Mesothelial cell of epicardium (in vitro differentiated cells): ENCODE data around the gene MLC1. TPM values are rescaled to one million over a fixed set of nuclear protein-coding genes. Genes with fewer than 3 reads are reported as not detected.

ENCODE experiments used
- DNase-seq, 2 experiments: peaks; one replicate each; pipeline ENCODE4 v3.0.0; 2021; ENCODE audit warnings: low spot score in 2 of 2; ENCODE audit not compliant: unreplicated experiment in 2 of 2
- H3K27ac Mint-ChIP-seq: 2 replicates; pipeline ENCODE4 v1.8.0; 2021; ENCODE audit warnings: mixed read lengths
- H3K27me3 Mint-ChIP-seq: 2 replicates; pipeline ENCODE4 v1.8.0; 2021; ENCODE audit warnings: low read depth, mixed read lengths
- H3K36me3 Mint-ChIP-seq: 2 replicates; pipeline ENCODE4 v1.8.0; 2021; ENCODE audit warnings: mixed read lengths
- H3K4me1 Mint-ChIP-seq: 2 replicates; pipeline ENCODE4 v1.8.0; 2021; ENCODE audit warnings: mixed read lengths
- H3K4me3 Mint-ChIP-seq: 2 replicates; pipeline ENCODE4 v1.8.0; 2021; ENCODE audit warnings: mild to moderate bottlenecking, moderate library complexity, mixed read lengths
- H3K9me3 Mint-ChIP-seq: 2 replicates; pipeline ENCODE4 v1.8.0; 2021; ENCODE audit warnings: mixed read lengths
- CTCF ChIP-seq: fragments of 200-600 bp; sonication (generic); IDR thresholded peaks from one replicate; pipeline ENCODE4 v1.5.0; 2021; ENCODE audit warnings: antibody characterized with exemption; ENCODE audit not compliant: unreplicated experiment
- total RNA-seq: library from RNA; stranded (reverse); gene quantifications from 3 replicates; pipeline ENCODE4 v1.2.1, GENCODE V29; 2021

The MLC1 gene
- total RNA-seq, 1 donor from 2014 or later = 2.1 TPM

GRCh38 chr22:50056214-50056972, 28.8 kb downstream of the MLC1 start:
- TF ChIP-seq CTCF = no peak
- Mint-ChIP-seq H3K27me3 (peaks cover 14% of the 10 kb centered on the region), H3K36me3 (no peaks in the 10 kb centered on the region), H3K27ac (no peak overlapping the region), H3K4me3 (no peak overlapping the region), H3K4me1 (peaks cover 25% of the 10 kb centered on the region), H3K9me3 (peaks cover 15% of the 10 kb centered on the region)
- no peak for DNase-seq

DNA sequence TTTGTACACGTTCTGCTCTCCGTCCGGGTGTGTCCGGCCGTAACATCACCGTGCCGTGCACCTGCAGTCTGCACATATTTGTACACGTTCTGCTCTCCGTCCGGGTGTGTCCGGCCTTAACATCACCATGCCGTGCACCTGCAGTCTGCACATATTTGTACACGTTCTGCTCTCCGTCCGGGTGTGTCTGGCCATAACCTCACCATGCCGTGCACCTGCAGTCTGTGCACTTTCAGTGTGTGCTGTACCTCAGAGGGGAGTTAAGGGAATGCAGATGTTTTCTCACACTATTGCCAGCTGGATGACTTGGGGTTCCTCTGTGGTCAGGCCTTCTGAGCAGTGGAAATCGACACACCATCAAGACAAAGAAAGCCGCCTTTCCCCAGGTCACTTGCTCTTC, 31.4 kb downstream of the MLC1 start:
- Mint-ChIP-seq H3K4me3 (no peak overlapping the region), H3K27me3 (peaks cover 9% of the 10 kb centered on the region), H3K4me1 (peaks cover 10% of the 10 kb centered on the region), H3K27ac (no peak overlapping the region), H3K36me3 (no peaks in the 10 kb centered on the region), H3K9me3 (peaks cover 16% of the 10 kb centered on the region)
- no peak for TF ChIP-seq CTCF
- DNase-seq = no peak

DNA sequence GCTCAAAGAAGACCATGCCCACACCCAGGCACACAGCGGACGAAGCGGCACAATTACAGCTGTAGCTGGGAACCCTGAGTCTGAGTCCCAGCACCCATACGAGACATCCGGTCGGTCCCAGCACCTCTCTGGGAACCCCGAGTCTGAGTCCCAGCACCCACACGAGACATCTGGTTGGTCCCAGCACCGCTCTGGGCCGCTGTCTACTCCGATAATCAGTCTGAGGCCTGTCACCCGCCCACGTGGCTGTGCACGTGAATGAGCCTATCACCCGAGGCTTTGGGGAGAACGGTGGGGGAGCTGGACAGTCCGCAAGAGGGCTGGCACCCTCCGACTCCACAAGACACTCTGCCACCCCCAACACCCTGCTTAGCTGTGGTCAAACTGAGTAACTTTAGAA, 33.3 kb downstream of the MLC1 start:
- peaks cover 6% of the 10 kb centered on the region for H3K27me3 Mint-ChIP-seq
- H3K27ac Mint-ChIP-seq = no peak overlapping the region
- no peak overlapping the region for H3K4me3 Mint-ChIP-seq
- no peak for DNase-seq
- TF ChIP-seq CTCF = no peak
- peaks cover 16% of the 10 kb centered on the region for H3K9me3 Mint-ChIP-seq
- H3K4me1 Mint-ChIP-seq = peaks cover 9% of the 10 kb centered on the region
- H3K36me3 Mint-ChIP-seq = no peaks in the 10 kb centered on the region

GRCh38 chr22:50049299-50050195, 35.7 kb downstream of the MLC1 start:
- TF ChIP-seq CTCF = no peak
- Mint-ChIP-seq H3K27ac (no peak overlapping the region), H3K4me3 (no peak overlapping the region), H3K36me3 (no peaks in the 10 kb centered on the region), H3K4me1 (peaks cover 9% of the 10 kb centered on the region), H3K27me3 (peaks cover 4% of the 10 kb centered on the region), H3K9me3 (peaks cover 16% of the 10 kb centered on the region)
- no peak for DNase-seq

- peaks cover 4% of the 10 kb centered on the region for H3K27me3 Mint-ChIP-seq
- DNase-seq = no peak
- no peaks in the 10 kb centered on the region for H3K36me3 Mint-ChIP-seq
- H3K4me1 Mint-ChIP-seq = peaks cover 9% of the 10 kb centered on the region
- no peak overlapping the region for H3K4me3 Mint-ChIP-seq
- TF ChIP-seq CTCF = no peak
- H3K27ac Mint-ChIP-seq = no peak overlapping the region
- H3K9me3 Mint-ChIP-seq = peaks cover 11% of the 10 kb centered on the region
These were observed 36.4 kb downstream of the MLC1 start for GRCh38 chr22:50048836-50049235.
